Measurements from ENCODE around the gene TAOK2. TPM values are rescaled to one million over a fixed set of nuclear protein-coding genes. Genes with fewer than 3 reads are reported as not detected.
A peak's percentile ranks its signal among the peaks of the same experiment; 100 is the strongest.

Gene TAOK2
- total RNA-seq, 1 experiment from 2014 or later: 21.5 TPM

DNA sequence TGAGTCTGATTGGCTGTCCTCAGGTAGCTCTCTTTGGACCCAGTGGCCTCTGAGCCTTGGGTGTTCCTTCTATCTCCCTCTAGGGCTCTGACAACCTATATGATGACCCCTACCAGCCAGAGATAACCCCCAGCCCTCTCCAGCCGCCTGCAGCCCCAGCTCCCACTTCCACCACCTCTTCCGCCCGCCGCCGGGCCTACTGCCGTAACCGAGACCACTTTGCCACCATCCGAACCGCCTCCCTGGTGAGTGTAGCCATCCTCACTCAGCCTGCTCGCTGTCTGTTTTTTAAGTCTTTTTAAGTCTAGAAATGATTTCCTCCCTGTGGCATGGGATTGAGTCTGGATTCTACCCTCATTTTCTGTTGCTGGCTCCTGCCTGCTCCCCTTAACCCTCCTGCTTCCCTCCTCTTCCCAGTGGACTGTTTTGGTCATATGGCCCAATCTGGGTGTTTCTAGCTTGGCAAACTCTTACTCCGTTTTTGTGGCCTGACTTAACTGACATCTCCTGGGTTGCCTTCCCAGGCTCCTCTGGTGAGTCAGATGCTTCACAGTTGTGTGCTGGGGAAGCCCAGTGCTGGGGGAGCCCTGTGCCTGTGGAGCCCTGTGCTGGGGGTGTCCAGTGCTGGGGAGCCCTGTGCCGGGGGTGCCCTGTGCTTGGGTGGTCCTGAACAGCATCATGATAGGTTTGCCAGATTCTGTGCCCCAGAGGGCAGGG is 9.9 kb downstream of the TAOK2 start:
- no peak overlapping the region for H3K9ac ChIP-seq (ENCODE audit: low read length)
- no peak overlapping the region for H3K4me2 ChIP-seq (ENCODE audit: low read depth, low read length, poor library complexity, severe bottlenecking)
- peaks cover 32% of the 10 kb centered on the region for H3K36me3 ChIP-seq (ENCODE audit: insufficient read depth, low read length)
- H3K79me2 ChIP-seq (ENCODE audit: low read length): no peaks in the 10 kb centered on the region
- no peaks in the 10 kb centered on the region for H3K27me3 ChIP-seq (ENCODE audit: low read length)
- H3K9me3 ChIP-seq (ENCODE audit: low read length): no peaks in the 10 kb centered on the region
- H3K4me1 ChIP-seq (ENCODE audit: low read length): no peaks in the 10 kb centered on the region
- H3K9me2 ChIP-seq (replicated peaks; ENCODE audit: insufficient read depth, low read length): no peaks in the 10 kb centered on the region
- no peak for DNase-seq
- no peaks in the 10 kb centered on the region for H4K20me1 ChIP-seq (ENCODE audit: insufficient read depth, low read depth, low read length)
- H3K27ac ChIP-seq (ENCODE audit: low read length): no peak overlapping the region
- H2AFZ ChIP-seq (ENCODE audit: low read length): no peak overlapping the region
- H3K4me3 ChIP-seq (ENCODE audit: low read length): no peak overlapping the region

DNA sequence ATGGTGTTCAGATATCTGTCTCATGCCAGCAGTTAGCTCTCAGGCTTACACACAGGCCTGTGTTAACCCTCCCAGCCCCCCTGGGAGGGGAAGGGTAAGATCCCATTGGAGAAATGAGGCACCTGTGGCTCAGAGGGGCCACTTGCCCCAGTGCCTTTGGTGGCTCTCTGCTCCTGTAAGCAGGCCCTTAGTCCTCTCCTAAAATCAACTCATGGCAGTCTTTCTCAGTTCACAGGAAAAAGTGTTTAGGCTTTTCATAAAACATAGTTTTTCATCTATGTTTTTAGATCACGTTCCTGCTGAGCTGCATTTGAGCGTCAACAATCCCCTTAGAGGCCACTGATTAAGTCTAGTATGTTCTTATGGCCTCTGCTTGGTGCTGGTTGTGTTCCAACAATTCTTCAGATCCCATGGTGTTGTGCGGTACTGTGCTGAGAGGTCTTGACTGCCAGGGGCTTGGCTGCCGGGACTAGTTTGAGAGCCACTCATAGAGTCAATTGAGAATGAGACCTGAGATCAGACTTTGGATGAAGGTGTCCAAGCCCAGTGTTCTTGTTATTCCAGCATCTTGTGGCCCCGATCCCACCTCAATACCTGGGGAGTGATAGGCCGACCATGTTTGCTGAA is 10.6 kb downstream of the TAOK2 start:
- no peak overlapping the region for H3K27ac ChIP-seq (ENCODE audit: low read length)
- H3K4me3 ChIP-seq (ENCODE audit: low read length): no peak overlapping the region
- no peak for DNase-seq
- no peaks in the 10 kb centered on the region for H4K20me1 ChIP-seq (ENCODE audit: insufficient read depth, low read depth, low read length)
- no peak overlapping the region for H3K4me2 ChIP-seq (ENCODE audit: low read depth, low read length, poor library complexity, severe bottlenecking)
- H3K9me2 ChIP-seq (replicated peaks; ENCODE audit: insufficient read depth, low read length): no peaks in the 10 kb centered on the region
- H2AFZ ChIP-seq (ENCODE audit: low read length): no peak overlapping the region
- H3K4me1 ChIP-seq (ENCODE audit: low read length): no peaks in the 10 kb centered on the region
- H3K79me2 ChIP-seq (ENCODE audit: low read length): no peaks in the 10 kb centered on the region
- no peaks in the 10 kb centered on the region for H3K27me3 ChIP-seq (ENCODE audit: low read length)
- H3K36me3 ChIP-seq (ENCODE audit: insufficient read depth, low read length): peaks cover 28% of the 10 kb centered on the region
- no peaks in the 10 kb centered on the region for H3K9me3 ChIP-seq (ENCODE audit: low read length)
- H3K9ac ChIP-seq (ENCODE audit: low read length): no peak overlapping the region

DNA sequence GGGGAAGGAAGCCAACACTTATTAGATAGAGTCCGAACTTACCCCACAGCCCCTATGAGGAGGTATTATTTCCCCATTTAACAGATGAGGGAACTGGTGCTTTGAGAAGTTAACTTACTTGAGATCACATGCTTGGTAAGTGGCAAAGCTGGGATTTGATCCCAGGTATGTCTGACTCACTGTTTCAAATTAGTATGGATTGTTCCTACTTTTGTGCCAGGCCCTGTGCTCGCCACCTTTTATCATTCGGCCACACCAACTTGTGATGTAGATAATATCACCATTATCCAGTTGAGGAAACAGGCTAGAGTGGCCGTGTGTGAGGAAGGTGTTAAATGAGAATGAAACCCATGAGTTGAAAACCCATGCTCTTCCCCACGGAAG is 11.1 kb downstream of the TAOK2 start:
- H3K27ac ChIP-seq (ENCODE audit: low read length): no peak overlapping the region
- H3K4me1 ChIP-seq (ENCODE audit: low read length): no peaks in the 10 kb centered on the region
- H3K4me2 ChIP-seq (ENCODE audit: low read depth, low read length, poor library complexity, severe bottlenecking): no peak overlapping the region
- H4K20me1 ChIP-seq (ENCODE audit: insufficient read depth, low read depth, low read length): no peaks in the 10 kb centered on the region
- H3K9me3 ChIP-seq (ENCODE audit: low read length): no peaks in the 10 kb centered on the region
- no peak overlapping the region for H2AFZ ChIP-seq (ENCODE audit: low read length)
- no peak overlapping the region for H3K4me3 ChIP-seq (ENCODE audit: low read length)
- H3K9ac ChIP-seq (ENCODE audit: low read length): no peak overlapping the region
- H3K36me3 ChIP-seq (ENCODE audit: insufficient read depth, low read length): peaks cover 27% of the 10 kb centered on the region
- no peaks in the 10 kb centered on the region for H3K79me2 ChIP-seq (ENCODE audit: low read length)
- DNase-seq: no peak
- H3K9me2 ChIP-seq (replicated peaks; ENCODE audit: insufficient read depth, low read length): no peaks in the 10 kb centered on the region
- H3K27me3 ChIP-seq (ENCODE audit: low read length): no peaks in the 10 kb centered on the region

- DNase-seq: peak; percentile 32
- Histone ChIP-seq H3K27ac (ENCODE audit: low read length) (no peak overlapping the region), H3K9ac (ENCODE audit: low read length) (no peak overlapping the region), H4K20me1 (ENCODE audit: insufficient read depth, low read depth, low read length) (no peaks in the 10 kb centered on the region), H3K27me3 (ENCODE audit: low read length) (no peaks in the 10 kb centered on the region), H3K4me2 (ENCODE audit: low read depth, low read length, poor library complexity, severe bottlenecking) (no peak overlapping the region), H2AFZ (ENCODE audit: low read length) (no peak overlapping the region), H3K9me3 (ENCODE audit: low read length) (no peaks in the 10 kb centered on the region), H3K79me2 (ENCODE audit: low read length) (no peaks in the 10 kb centered on the region), H3K4me3 (ENCODE audit: low read length) (no peak overlapping the region), H3K4me1 (ENCODE audit: low read length) (no peaks in the 10 kb centered on the region), H3K9me2 (replicated peaks; ENCODE audit: insufficient read depth, low read length) (no peaks in the 10 kb centered on the region), H3K36me3 (ENCODE audit: insufficient read depth, low read length) (peaks cover 24% of the 10 kb centered on the region)
Measured at GRCh38 chr16:29985271-29985811, 11.7 kb downstream of the TAOK2 start.

DNA sequence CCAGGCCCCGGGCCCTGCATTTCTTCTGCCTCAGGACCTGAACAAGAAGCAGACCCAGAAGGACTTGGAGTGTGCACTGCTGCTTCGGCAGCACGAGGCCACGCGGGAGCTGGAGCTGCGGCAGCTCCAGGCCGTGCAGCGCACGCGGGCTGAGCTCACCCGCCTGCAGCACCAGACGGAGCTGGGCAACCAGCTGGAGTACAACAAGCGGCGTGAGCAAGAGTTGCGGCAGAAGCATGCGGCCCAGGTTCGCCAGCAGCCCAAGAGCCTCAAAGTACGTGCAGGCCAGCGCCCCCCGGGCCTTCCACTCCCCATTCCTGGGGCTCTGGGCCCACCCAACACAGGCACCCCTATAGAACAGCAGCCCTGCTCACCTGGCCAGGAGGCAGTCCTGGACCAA is 12.6 kb downstream of the TAOK2 start:
- Histone ChIP-seq H4K20me1 (ENCODE audit: insufficient read depth, low read depth, low read length) (no peaks in the 10 kb centered on the region), H3K9ac (ENCODE audit: low read length) (no peak overlapping the region), H3K36me3 (ENCODE audit: insufficient read depth, low read length) (peaks cover 17% of the 10 kb centered on the region), H3K79me2 (ENCODE audit: low read length) (no peaks in the 10 kb centered on the region), H3K9me3 (ENCODE audit: low read length) (no peaks in the 10 kb centered on the region), H3K4me3 (ENCODE audit: low read length) (no peak overlapping the region), H3K4me2 (ENCODE audit: low read depth, low read length, poor library complexity, severe bottlenecking) (no peak overlapping the region), H3K27ac (ENCODE audit: low read length) (no peak overlapping the region), H3K27me3 (ENCODE audit: low read length) (no peaks in the 10 kb centered on the region), H3K9me2 (replicated peaks; ENCODE audit: insufficient read depth, low read length) (no peaks in the 10 kb centered on the region), H2AFZ (ENCODE audit: low read length) (no peak overlapping the region), H3K4me1 (ENCODE audit: low read length) (no peaks in the 10 kb centered on the region)
- peak; percentile 26 for DNase-seq

DNA sequence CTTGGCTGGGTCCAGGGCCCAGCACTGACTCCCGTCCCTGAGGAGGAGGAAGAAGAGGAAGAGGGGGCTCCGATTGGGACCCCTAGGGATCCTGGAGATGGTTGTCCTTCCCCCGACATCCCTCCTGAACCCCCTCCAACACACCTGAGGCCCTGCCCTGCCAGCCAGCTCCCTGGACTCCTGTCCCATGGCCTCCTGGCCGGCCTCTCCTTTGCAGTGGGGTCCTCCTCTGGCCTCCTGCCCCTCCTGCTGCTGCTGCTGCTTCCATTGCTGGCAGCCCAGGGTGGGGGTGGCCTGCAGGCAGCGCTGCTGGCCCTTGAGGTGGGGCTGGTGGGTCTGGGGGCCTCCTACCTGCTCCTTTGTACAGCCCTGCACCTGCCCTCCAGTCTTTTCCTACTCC is 13.3 kb downstream of the TAOK2 start:
- Histone ChIP-seq H3K79me2 (ENCODE audit: low read length) (no peaks in the 10 kb centered on the region), H3K36me3 (ENCODE audit: insufficient read depth, low read length) (peaks cover 13% of the 10 kb centered on the region), H3K4me2 (ENCODE audit: low read depth, low read length, poor library complexity, severe bottlenecking) (no peak overlapping the region), H3K9ac (ENCODE audit: low read length) (no peak overlapping the region), H3K27ac (ENCODE audit: low read length) (no peak overlapping the region), H2AFZ (ENCODE audit: low read length) (no peak overlapping the region), H3K27me3 (ENCODE audit: low read length) (no peaks in the 10 kb centered on the region), H4K20me1 (ENCODE audit: insufficient read depth, low read depth, low read length) (no peaks in the 10 kb centered on the region), H3K9me2 (replicated peaks; ENCODE audit: insufficient read depth, low read length) (no peaks in the 10 kb centered on the region), H3K4me3 (ENCODE audit: low read length) (no peak overlapping the region), H3K4me1 (ENCODE audit: low read length) (no peaks in the 10 kb centered on the region), H3K9me3 (ENCODE audit: low read length) (no peaks in the 10 kb centered on the region)
- no peak for DNase-seq

- Histone ChIP-seq H3K36me3 (ENCODE audit: insufficient read depth, low read length) (peaks cover 13% of the 10 kb centered on the region), H3K27me3 (ENCODE audit: low read length) (no peaks in the 10 kb centered on the region), H3K4me2 (ENCODE audit: low read depth, low read length, poor library complexity, severe bottlenecking) (no peak overlapping the region), H3K79me2 (ENCODE audit: low read length) (no peaks in the 10 kb centered on the region), H4K20me1 (ENCODE audit: insufficient read depth, low read depth, low read length) (no peaks in the 10 kb centered on the region), H3K9me3 (ENCODE audit: low read length) (no peaks in the 10 kb centered on the region), H3K9ac (ENCODE audit: low read length) (no peak overlapping the region), H3K4me1 (ENCODE audit: low read length) (no peaks in the 10 kb centered on the region), H3K4me3 (ENCODE audit: low read length) (no peak overlapping the region), H3K27ac (ENCODE audit: low read length) (no peak overlapping the region), H3K9me2 (replicated peaks; ENCODE audit: insufficient read depth, low read length) (no peaks in the 10 kb centered on the region), H2AFZ (ENCODE audit: low read length) (no peak overlapping the region)
- peak; percentile 14 for DNase-seq
Measured at GRCh38 chr16:29987371-29988085, 13.9 kb downstream of the TAOK2 start.

DNA sequence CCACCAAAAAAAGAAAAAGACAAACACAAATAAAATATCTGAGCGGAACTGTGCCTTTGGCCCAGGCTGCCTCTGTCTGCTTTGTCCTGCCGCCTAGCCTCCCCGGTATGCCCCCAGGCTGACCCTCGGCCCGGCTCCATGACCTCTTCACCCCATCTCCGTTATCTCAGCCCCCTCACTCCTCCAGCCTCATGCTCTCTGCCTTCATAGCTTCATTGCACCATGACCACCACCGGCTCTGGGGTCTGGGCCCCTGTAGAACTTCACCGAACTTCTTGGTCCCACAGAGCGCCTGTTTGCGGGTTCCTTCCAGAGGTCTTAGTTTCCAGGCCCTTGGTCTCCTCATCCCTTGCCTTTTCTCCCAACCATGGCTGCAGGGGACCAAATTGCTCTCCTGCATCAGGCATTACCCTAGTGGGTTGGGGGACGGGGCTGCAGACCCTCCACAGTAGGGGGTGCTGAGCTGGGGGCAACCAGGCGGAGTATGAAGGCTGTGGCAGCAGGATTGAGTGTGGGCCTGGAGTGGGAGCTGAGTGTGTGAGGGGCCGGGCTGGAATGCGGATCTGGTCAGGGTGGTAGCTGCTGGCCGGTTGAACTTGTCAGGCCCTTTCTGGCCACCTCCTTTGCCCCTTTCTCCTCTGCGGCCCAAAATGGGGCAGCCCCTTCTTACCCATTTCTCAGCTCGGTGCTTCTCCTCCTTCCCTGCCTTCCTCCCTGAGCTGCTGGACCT is 14.8 kb downstream of the TAOK2 start:
- no peaks in the 10 kb centered on the region for H3K27me3 ChIP-seq (ENCODE audit: low read length)
- H3K9me2 ChIP-seq (replicated peaks; ENCODE audit: insufficient read depth, low read length): no peaks in the 10 kb centered on the region
- DNase-seq: peak; percentile 17
- no peak overlapping the region for H3K4me3 ChIP-seq (ENCODE audit: low read length)
- no peak overlapping the region for H3K4me2 ChIP-seq (ENCODE audit: low read depth, low read length, poor library complexity, severe bottlenecking)
- no peaks in the 10 kb centered on the region for H3K79me2 ChIP-seq (ENCODE audit: low read length)
- no peaks in the 10 kb centered on the region for H4K20me1 ChIP-seq (ENCODE audit: insufficient read depth, low read depth, low read length)
- no peaks in the 10 kb centered on the region for H3K9me3 ChIP-seq (ENCODE audit: low read length)
- no peak overlapping the region for H2AFZ ChIP-seq (ENCODE audit: low read length)
- peaks cover 3% of the 10 kb centered on the region for H3K4me1 ChIP-seq (ENCODE audit: low read length)
- H3K36me3 ChIP-seq (ENCODE audit: insufficient read depth, low read length): peaks cover 13% of the 10 kb centered on the region
- H3K9ac ChIP-seq (ENCODE audit: low read length): no peak overlapping the region
- no peak overlapping the region for H3K27ac ChIP-seq (ENCODE audit: low read length)

Measured in Karpas-422 (cell line).